HG03025 (cell line): ENCODE measurements around the gene ZC2HC1B.

Experiments used
- ATAC-seq: cut with Tn5 transposase; IDR thresholded peaks from one replicate; pipeline ENCODE4 v1.9.1; 2021; ENCODE audit warnings: mild to moderate bottlenecking, moderate library complexity; ENCODE audit not compliant: unreplicated experiment, low FRiP score

The ZC2HC1B gene

GRCh38 chr6:143928853-143929252 is 64.6 kb downstream of the ZC2HC1B start:
- no peak for ATAC-seq

DNA sequence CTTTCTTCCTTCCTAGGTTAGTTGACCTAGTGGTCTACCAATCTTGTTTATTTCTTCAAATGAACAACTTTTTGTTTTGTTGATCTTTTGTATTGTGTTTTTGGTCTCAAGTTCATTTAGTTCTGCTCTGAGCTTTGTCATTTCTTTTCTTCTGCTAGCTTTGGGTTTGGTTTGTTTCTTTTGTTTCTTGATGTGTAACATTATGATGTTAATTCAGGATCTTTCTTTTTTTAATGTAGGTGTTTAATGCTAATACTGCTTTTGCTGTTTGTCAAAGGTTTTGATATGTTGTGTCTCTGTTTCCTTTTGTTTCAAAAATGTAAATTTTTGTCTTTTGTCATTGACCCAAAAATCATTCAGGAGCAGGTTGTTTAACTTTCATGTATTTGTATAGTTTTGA is 65.7 kb downstream of the ZC2HC1B start:
- no peak for ATAC-seq

DNA sequence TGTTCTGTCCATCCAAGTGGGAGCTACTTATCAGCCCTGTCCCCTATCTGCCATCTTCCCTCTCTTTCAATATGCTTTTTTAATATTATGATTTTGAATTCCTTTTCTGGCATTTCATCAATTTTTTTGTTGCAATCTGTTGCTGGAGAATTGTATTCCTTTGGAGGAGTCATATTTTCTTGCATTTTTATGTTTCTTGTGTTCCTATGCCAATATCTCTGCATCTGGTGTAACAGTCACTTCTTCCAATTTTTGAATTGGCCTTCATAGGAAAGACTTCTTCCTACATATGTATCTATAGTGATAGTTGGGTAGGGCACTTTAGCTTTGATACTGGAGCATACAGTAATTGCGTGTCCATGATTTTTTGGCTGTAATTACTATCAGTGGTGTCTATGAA is 70.1 kb downstream of the ZC2HC1B start:
- ATAC-seq, result no peak

DNA sequence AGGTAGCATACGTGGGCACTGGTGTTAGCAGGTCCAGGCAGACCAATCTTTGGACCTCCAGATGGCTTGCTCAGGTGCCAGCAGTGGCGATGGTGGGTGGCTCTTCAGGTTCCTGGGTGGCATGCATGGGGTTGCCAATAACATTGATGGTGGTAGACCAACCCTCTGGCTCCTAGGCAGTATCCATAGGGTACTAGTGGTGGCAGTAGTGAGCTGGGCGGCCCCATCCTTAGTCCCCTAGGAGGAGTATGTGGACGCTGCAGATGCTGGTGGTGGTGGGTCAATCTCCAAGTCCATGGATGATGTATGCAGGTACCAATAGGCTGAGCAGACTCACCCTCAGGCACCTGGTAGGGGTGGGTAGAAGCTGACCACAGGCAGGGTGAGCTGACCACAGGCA is 70.6 kb downstream of the ZC2HC1B start:
- no peak for ATAC-seq

GRCh38 chr6:143936347-143936746 is 72.1 kb downstream of the ZC2HC1B start:
- no peak for ATAC-seq

GRCh38 chr6:143936778-143937667 is 72.7 kb downstream of the ZC2HC1B start:
- no peak for ATAC-seq

DNA sequence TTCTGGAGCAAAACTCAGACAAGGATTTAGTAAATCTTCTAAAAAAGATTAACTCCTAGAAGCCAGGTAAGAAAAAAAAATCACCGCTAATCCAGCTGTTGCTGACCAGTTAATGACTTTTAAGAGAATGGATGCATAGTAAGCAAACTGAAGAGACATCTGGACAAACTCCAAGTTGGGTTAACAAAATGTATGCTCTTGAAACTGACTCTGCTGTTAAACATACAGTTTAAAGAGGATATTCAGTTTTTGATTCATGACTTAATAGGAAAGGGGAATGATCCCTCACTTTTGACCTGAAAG is 73.3 kb downstream of the ZC2HC1B start:
- ATAC-seq, result no peak

DNA sequence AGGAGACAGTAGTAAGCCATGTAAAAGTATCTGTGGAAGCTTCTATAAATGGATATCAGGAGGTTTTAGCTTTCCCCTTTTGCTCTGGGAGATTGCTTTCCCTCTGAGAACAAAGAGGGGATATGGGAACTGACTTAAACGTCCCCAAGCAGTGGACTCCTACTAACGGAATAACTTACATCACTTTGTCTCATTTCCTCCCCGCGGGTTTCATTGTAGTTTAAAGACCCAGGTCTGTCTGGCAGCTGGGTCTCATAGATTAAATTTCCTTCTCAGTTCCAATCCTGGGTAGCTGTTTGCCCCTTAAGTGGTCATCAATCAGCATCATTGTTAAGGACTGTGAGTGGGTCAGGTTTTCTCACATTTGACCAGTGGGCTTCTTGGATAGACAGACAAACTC is 75.1 kb downstream of the ZC2HC1B start:
- ATAC-seq, result no peak

DNA sequence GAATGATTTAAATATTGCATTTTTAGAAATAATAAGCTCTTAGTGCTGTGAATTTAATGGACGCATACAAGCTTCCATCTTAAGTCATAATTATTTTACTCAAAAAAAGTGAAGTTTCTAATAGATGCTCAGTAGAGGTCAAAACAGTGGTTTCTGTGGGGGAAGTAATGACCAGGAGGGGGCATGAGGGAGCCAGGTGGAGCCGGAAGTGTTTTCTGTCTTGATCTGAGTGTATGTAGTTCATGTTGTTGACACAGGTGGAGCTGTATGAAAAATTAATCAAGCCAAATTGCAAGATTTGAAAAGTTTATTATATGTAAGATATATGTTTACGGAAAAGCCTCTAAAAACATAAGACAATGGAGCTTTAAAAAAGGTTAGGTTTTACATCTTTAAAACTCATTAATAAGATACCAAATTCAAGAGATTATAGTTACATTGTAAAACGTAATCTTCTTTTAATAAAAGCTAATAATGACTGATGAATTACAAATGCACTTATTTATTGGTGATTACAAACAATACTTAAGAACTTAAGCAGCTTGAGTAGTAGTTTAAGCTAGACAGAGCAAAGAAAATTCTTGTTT is 75.8 kb downstream of the ZC2HC1B start:
- ATAC-seq, result peak; percentile 92

- ATAC-seq, result no peak
These were observed 77.8 kb downstream of the ZC2HC1B start for GRCh38 chr6:143941852-143942627.

GRCh38 chr6:143948208-143948607 is 83.9 kb downstream of the ZC2HC1B start:
- no peak for ATAC-seq

DNA sequence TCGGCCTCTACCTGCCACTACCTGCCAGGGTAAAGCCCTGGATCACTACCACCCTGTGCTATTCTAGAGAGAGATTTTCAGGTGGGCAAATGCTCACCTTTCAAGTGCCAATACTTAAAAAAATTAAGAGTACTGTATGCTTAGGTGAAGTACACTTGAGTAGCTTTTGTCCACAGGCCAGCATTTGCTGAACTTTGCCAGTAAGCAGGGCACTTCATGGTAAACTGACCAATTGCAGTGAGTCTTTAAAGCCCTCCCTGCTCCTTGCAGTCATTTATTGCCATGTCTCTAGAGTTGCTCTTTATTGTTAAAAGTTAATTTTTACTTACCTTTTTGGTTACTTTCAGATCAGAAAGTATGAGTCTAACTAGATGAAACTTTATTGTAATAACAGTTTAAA is 85.3 kb downstream of the ZC2HC1B start:
- no peak for ATAC-seq

- no peak for ATAC-seq
These were observed 85.7 kb downstream of the ZC2HC1B start for GRCh38 chr6:143949962-143950361.

- no peak for ATAC-seq
These were observed 86.6 kb downstream of the ZC2HC1B start for GRCh38 chr6:143950875-143951274.

GRCh38 chr6:143952060-143952778 is 87.9 kb downstream of the ZC2HC1B start:
- no peak for ATAC-seq

- ATAC-seq, result no peak
These were observed 88.8 kb downstream of the ZC2HC1B start for GRCh38 chr6:143952947-143953701.

DNA sequence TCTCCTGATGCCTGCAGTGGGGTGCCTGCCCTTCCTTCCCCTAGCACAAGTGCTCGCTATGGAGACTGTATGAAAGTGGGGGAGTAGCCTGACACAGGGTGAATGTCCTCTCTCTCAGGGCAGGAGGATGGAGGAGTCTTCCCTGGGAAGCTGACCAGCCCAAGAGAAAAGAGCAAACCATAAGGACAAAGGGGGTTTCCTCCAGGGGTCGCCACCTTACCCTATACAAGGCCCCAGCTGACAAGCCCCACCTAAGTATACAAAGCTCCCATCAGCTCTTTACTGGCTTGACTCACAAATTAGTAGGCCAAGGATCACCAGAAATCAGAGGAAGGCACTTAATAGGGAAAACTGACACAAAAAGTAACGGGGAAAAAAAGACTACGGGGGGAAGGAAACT is 89.6 kb downstream of the ZC2HC1B start:
- no peak for ATAC-seq

GRCh38 chr6:143955971-143956370 is 91.7 kb downstream of the ZC2HC1B start:
- no peak for ATAC-seq

DNA sequence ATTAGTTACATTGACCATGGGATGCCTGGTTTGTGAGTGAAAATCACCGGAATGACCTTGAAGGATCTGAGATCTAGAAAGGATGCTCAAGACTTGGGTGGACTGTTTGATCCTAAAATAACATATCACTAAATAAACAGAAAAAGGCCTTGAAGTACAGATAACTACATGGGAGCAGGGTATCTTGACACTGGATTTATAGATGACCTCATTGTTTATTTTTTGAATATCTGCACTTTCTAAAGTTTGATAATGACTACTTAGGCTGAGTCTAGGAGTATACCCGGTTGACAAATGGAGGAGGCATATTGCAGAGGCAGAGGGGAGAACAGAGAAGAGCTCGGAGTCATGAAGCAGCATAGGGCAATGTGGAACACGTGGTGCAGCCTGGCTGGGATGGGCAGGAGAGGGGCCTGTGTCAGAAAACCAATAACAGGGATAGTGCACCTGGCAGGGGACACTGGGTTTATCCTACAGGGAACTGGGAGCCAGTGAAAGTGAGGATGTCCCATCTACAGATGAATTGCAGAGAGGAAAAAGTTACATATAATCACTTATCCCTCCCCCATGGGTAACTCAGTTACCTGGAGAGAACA is 93.5 kb downstream of the ZC2HC1B start:
- no peak for ATAC-seq
